Common myeloid progenitor, CD34-positive (primary cell): ENCODE data around the gene KAZN.

Experiments
- CTCF ChIA-PET: fragments of 350-600 bp; sonication (Branson Sonifier 250); formaldehyde crosslinking; loops from one replicate; lab custom pipeline; 2021; ENCODE audit warnings: antibody characterized with exemption; lab: Charles Lee
- POLR2A ChIA-PET: fragments of 350-600 bp; sonication (Branson Sonifier 250); formaldehyde crosslinking; loops from one replicate; lab custom pipeline; 2021; ENCODE audit warnings: antibody characterized with exemption; lab: Charles Lee
- DNase-seq, 3 donors: peaks; one replicate each; pipeline versions ENCODE4 v3.0.0 to v3.0.0-alpha.2; 2013
- H3K27ac ChIP-seq, 2 experiments: 1 replicate in 1 of 2; 2 replicates in 1 of 2; pipeline ENCODE4 v1.7.0; 2013; ENCODE audit warnings: inconsistent platforms in 2 of 2, low read length in 2 of 2, mild to moderate bottlenecking in 2 of 2, low read depth in 1 of 2, moderate library complexity in 1 of 2; ENCODE audit not compliant: severe bottlenecking in 2 of 2, insufficient read depth in 1 of 2, poor library complexity in 1 of 2
- H3K27me3 ChIP-seq, 5 experiments: replicated peaks in 2 of 5; 1 replicate in 3 of 5; 2 replicates in 2 of 5; pipeline versions ENCODE4 v1.6.1 to v1.7.0; 2013; ENCODE audit warnings: low read length in 4 of 5, mild to moderate bottlenecking in 2 of 5, moderate library complexity in 2 of 5, inconsistent platforms in 1 of 5; ENCODE audit not compliant: insufficient read depth in 5 of 5, control insufficient read depth in 4 of 5
- H3K36me3 ChIP-seq, 4 experiments: 1 replicate in 2 of 4; 2 replicates in 2 of 4; pipeline versions ENCODE4 v1.6.1 to v1.7.0; 2013; ENCODE audit warnings: low read length in 3 of 4, control low read depth in 1 of 4, mild to moderate bottlenecking in 1 of 4; ENCODE audit not compliant: control insufficient read depth in 4 of 4, insufficient read depth in 4 of 4
- H3K4me1 ChIP-seq, 4 experiments: 1 replicate in 3 of 4; 2 replicates in 1 of 4; pipeline versions ENCODE4 v1.6.1 to v1.7.1; 2013; ENCODE audit warnings: low read length in 3 of 4, mild to moderate bottlenecking in 3 of 4, control low read depth in 1 of 4, inconsistent platforms in 1 of 4, moderate library complexity in 1 of 4; ENCODE audit not compliant: control insufficient read depth in 4 of 4, insufficient read depth in 4 of 4; ENCODE audit errors: control extremely low read depth in 1 of 4
- H3K4me3 ChIP-seq, 7 experiments: 1 replicate in 4 of 7; 2 replicates in 3 of 7; pipeline versions ENCODE4 v1.5.1 to v1.7.0; 2013; ENCODE audit warnings: mild to moderate bottlenecking in 7 of 7, low read length in 6 of 7, moderate library complexity in 6 of 7, inconsistent platforms in 2 of 7, low read depth in 2 of 7, control low read depth in 1 of 7; ENCODE audit not compliant: insufficient read depth in 4 of 7, control insufficient read depth in 1 of 7; ENCODE audit errors: extremely low read depth in 1 of 7
- H3K9me3 ChIP-seq, 5 experiments: 1 replicate in 4 of 5; 2 replicates in 1 of 5; pipeline versions ENCODE4 v1.6.1 to v1.7.1; 2013; ENCODE audit warnings: low read length in 4 of 5, mild to moderate bottlenecking in 2 of 5, inconsistent platforms in 1 of 5, low read depth in 1 of 5, moderate library complexity in 1 of 5; ENCODE audit not compliant: control insufficient read depth in 4 of 5, insufficient read depth in 2 of 5; ENCODE audit errors: control extremely low read depth in 1 of 5
- WGBS: methylation state at CpG from one replicate; pipeline ENCODE4 v1.1.5; 2013; ENCODE audit not compliant: insufficient coverage; 5-methylcytosine and 5-hydroxymethylcytosine counted together

Gene KAZN

GRCh38 chr1:14897997-14898645, 299.6 kb downstream of the KAZN start:
- H3K36me3 ChIP-seq = no peaks in the 10 kb centered on the region
- DNase-seq = no peak
- POLR2A ChIA-PET = no interaction called here

GRCh38 chr1:14899686-14900085, 301.2 kb downstream of the KAZN start:
- H3K27me3 ChIP-seq = peaks cover 0 to 13% (median 4%) of the 10 kb centered on the region in 5 experiments

More at GRCh38 chr1:14897997-14898645, 299.6 kb downstream of the KAZN start:
- no peaks in the 10 kb centered on the region for H3K4me1 ChIP-seq
- WGBS = 87% methylated on average over 6 of the region's 7 CpGs
- H3K9me3 ChIP-seq = peaks cover 0 to 2% (median 0%) of the 10 kb centered on the region in 5 experiments
- H3K27ac ChIP-seq = no peak overlapping the region
- CTCF ChIA-PET = interaction anchor here (0.9 to 1.5 kb wide), 3 partner anchors 16 to 202 kb away, joined by 3 to 5 read pairs (median 3); no protein-coding TSS in a partner anchor
- H3K4me3 ChIP-seq = no peak overlapping the region
- H3K27me3 ChIP-seq = peaks cover 0 to 13% (median 4%) of the 10 kb centered on the region in 5 experiments

GRCh38 chr1:14901371-14901954, 303.0 kb downstream of the KAZN start:
- Histone ChIP-seq H3K4me3 (no peak overlapping the region), H3K4me1 (no peaks in the 10 kb centered on the region), H3K9me3 (peaks cover 0 to 2% (median 0%) of the 10 kb centered on the region in 5 experiments), H3K36me3 (no peaks in the 10 kb centered on the region), H3K27me3 (peaks cover 0 to 13% (median 4%) of the 10 kb centered on the region in 5 experiments), H3K27ac (no peak overlapping the region)
- WGBS = 81% methylated on average over 7 of the region's 8 CpGs
- ChIA-PET POLR2A (no interaction called here), CTCF (no interaction called here)
- no peak for DNase-seq

More at GRCh38 chr1:14899686-14900085, 301.2 kb downstream of the KAZN start:
- ChIA-PET CTCF (interaction anchor here (1.5 kb wide), 1 partner anchor 12 kb away, joined by 3 read pairs; no protein-coding TSS in a partner anchor), POLR2A (no interaction called here)
- H3K4me1 ChIP-seq = no peaks in the 10 kb centered on the region
- WGBS = 84% methylated on average over 11 of the region's 11 CpGs
- H3K36me3 ChIP-seq = no peaks in the 10 kb centered on the region
- DNase-seq = no peak
- H3K9me3 ChIP-seq = peaks cover 0 to 2% (median 0%) of the 10 kb centered on the region in 5 experiments
- H3K4me3 ChIP-seq = no peak overlapping the region
- no peak overlapping the region for H3K27ac ChIP-seq

- no peak overlapping the region for H3K27ac ChIP-seq
- 97% methylated on average over 12 of the region's 13 CpGs for WGBS
- H3K27me3 ChIP-seq = peaks cover 0 to 9% (median 2%) of the 10 kb centered on the region in 5 experiments
- DNase-seq = no peak
- no peaks in the 10 kb centered on the region for H3K36me3 ChIP-seq
- CTCF ChIA-PET = no interaction called here
- no peaks in the 10 kb centered on the region for H3K4me1 ChIP-seq
- H3K9me3 ChIP-seq = no peaks in the 10 kb centered on the region
- H3K4me3 ChIP-seq = no peak overlapping the region
- POLR2A ChIA-PET = no interaction called here
Measured at GRCh38 chr1:14903922-14904321, 305.4 kb downstream of the KAZN start.

- CTCF ChIA-PET = interaction anchor here (1.1 kb wide), 1 partner anchor 15 kb away, joined by 4 read pairs; no protein-coding TSS in a partner anchor
- Histone ChIP-seq H3K27me3 (no peaks in the 10 kb centered on the region), H3K36me3 (no peaks in the 10 kb centered on the region), H3K9me3 (no peaks in the 10 kb centered on the region), H3K4me1 (no peaks in the 10 kb centered on the region), H3K27ac (no peak overlapping the region), H3K4me3 (no peak overlapping the region)
- POLR2A ChIA-PET = no interaction called here
- no peak for DNase-seq
- WGBS = 100% methylated on average over 5 of the region's 6 CpGs
Measured at GRCh38 chr1:14906665-14907064, 308.2 kb downstream of the KAZN start.

GRCh38 chr1:14907416-14907815, 308.9 kb downstream of the KAZN start:
- Histone ChIP-seq H3K27me3 (no peaks in the 10 kb centered on the region), H3K36me3 (no peaks in the 10 kb centered on the region), H3K4me3 (no peak overlapping the region), H3K4me1 (no peaks in the 10 kb centered on the region), H3K9me3 (no peaks in the 10 kb centered on the region), H3K27ac (no peak overlapping the region)
- WGBS = 95% methylated on average over 5 of the region's 5 CpGs
- DNase-seq = no peak
- ChIA-PET POLR2A (interaction anchor here (0.6 kb wide), 1 partner anchor 430 kb away, joined by 3 read pairs; no protein-coding TSS in a partner anchor), CTCF (interaction anchor here (0.8 to 1.1 kb wide), 2 partner anchors 15 to 28 kb away, joined by 4 read pairs; no protein-coding TSS in a partner anchor)

GRCh38 chr1:14909273-14909672, 310.8 kb downstream of the KAZN start:
- Histone ChIP-seq H3K9me3 (no peaks in the 10 kb centered on the region), H3K36me3 (no peaks in the 10 kb centered on the region), H3K27ac (no peak overlapping the region), H3K27me3 (no peaks in the 10 kb centered on the region), H3K4me3 (no peak overlapping the region), H3K4me1 (no peaks in the 10 kb centered on the region)
- ChIA-PET POLR2A (no interaction called here), CTCF (no interaction called here)
- DNase-seq = no peak
- WGBS = 94% methylated on average over 5 of the region's 5 CpGs
